ENCODE results near the gene CCDC184.

DNA sequence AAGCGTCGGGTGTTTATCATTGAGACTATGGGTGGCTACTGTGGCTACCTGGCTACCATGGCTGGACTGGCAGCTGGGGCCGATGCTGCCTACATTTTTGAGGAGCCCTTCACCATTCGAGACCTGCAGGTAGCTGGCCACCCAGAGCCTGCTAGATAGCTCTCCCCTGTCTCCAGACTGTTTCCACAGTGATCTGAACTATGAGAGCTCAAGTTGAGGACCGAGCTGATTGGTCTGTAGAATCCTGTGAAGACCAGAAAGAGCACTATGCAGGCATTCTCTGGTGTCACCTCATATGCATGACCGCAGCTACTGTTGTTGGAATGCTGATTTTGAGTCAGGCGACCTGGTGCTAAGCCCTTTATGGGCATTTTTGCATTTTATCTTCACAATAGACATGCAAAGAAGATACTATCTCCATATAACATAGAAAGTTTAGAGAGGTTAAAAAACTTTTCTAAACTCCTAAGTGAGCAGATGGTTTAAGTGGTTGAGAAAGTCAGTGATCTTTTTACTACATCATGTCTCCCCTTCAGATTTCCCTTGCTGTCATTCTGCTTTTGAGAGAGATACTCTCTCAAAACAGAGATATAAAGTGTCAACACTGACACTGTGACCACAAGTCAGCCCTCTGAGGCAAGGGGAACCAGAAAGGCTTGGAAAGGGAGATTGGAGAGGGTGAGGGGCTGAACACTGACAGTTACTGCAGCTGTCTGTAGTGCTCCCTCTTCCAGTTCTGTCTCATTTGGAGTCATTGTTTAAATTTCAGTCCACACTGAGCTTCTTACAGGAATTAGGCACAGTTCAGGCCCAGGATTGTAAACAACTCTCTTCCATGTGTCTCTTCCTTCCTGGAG lies 40.4 kb upstream of the CCDC184 start:
- no peak for TF ChIP-seq CTCF (IDR thresholded peaks at IDR 0.05; ENCODE audit: low read depth, low read length)
- no peak for TF ChIP-seq POLR2A (IDR thresholded peaks at IDR 0.05; ENCODE audit: extremely low read depth, insufficient read length)
- TF ChIP-seq MAX (IDR thresholded peaks at IDR 0.05; ENCODE audit: low read depth, low read length), result no peak
- TF ChIP-seq MYC (IDR thresholded peaks at IDR 0.05; ENCODE audit: low read depth, low read length), result no peak
